Endothelial cell of umbilical vein (primary cell): ENCODE measurements around the gene PLOD2. TPM values are rescaled to one million over a fixed set of nuclear protein-coding genes. Genes with fewer than 3 reads are reported as not detected.

Source experiments
- BruUV-seq: library from RNA; stranded (reverse); fragments of 400-500 nt; replicated peaks from 2 replicates; lab custom pipeline; 2021; lab: Mats Ljungman, UMichigan
- CTCF ChIA-PET: fragments of 300-600, 350-600 bp; sonication (Branson Sonifier 250); formaldehyde crosslinking; loops from one replicate; lab custom pipeline; 2021; ENCODE audit warnings: antibody characterized with exemption, inconsistent platforms; lab: Charles Lee
- POLR2A ChIA-PET: fragments of 300-600, 350-600 bp; sonication (Branson Sonifier 250); formaldehyde crosslinking; loops from one replicate; lab custom pipeline; 2021; ENCODE audit warnings: antibody characterized with exemption, inconsistent platforms; lab: Charles Lee
- DNase-seq: peaks from one replicate; pipeline ENCODE4 v3.0.0-alpha.2; 2011; ENCODE audit warnings: low read depth, low spot score
- FAIRE-seq: peaks from 2 replicates; lab custom pipeline; 2011; peaks lifted over from hg19 to GRCh38; lab: Jason Lieb, UNC
- H2AFZ ChIP-seq: 2 replicates; pipeline ENCODE4 v1.6.0; 2012; ENCODE audit warnings: low read depth, low read length, control low read depth, inconsistent platforms
- H3K27ac ChIP-seq: 2 replicates; pipeline ENCODE4 v1.5.1; 2011; ENCODE audit warnings: low read depth, mild to moderate bottlenecking, control low read depth, low read length, moderate library complexity; ENCODE audit not compliant: insufficient read depth
- H3K27me3 ChIP-seq, 2 experiments: 2 replicates each; pipeline versions ENCODE4 v1.6.0 to v1.6.1; 2011; ENCODE audit warnings: low read length in 2 of 2, mixed read lengths in 1 of 2; ENCODE audit not compliant: control insufficient read depth in 2 of 2, insufficient read depth in 2 of 2
- H3K36me3 ChIP-seq, 2 experiments: 2 replicates in 1 of 2; 3 replicates in 1 of 2; pipeline ENCODE4 v1.5.1; 2011; ENCODE audit warnings: low read length in 2 of 2, mild to moderate bottlenecking in 1 of 2, moderate library complexity in 1 of 2; ENCODE audit not compliant: control insufficient read depth in 2 of 2, insufficient read depth in 2 of 2; ENCODE audit errors: extremely low read depth in 1 of 2
- H3K4me1 ChIP-seq: 3 replicates; pipeline ENCODE4 v1.5.1; 2011; ENCODE audit warnings: mild to moderate bottlenecking, low read length; ENCODE audit not compliant: control insufficient read depth, insufficient read depth; ENCODE audit errors: extremely low read depth
- H3K4me2 ChIP-seq: 2 replicates; pipeline ENCODE4 v1.6.1; 2011; ENCODE audit warnings: low read length, control low read depth, mixed read lengths; ENCODE audit not compliant: insufficient read depth
- H3K4me3 ChIP-seq, 3 experiments: fragments of 200-600 bp in 1 of 3; sonication (generic), shearing (Covaris generic) in 1 of 3; replicated peaks in 1 of 3; 2 replicates each; pipeline ENCODE4 v1.5.1; 2011 to 2016; ENCODE audit warnings: control low read depth in 3 of 3, low read length in 3 of 3, mild to moderate bottlenecking in 2 of 3, inconsistent platforms in 1 of 3, low read depth in 1 of 3, moderate library complexity in 1 of 3; ENCODE audit not compliant: insufficient read depth in 1 of 3
- H3K79me2 ChIP-seq: 2 replicates; pipeline ENCODE4 v1.6.0; 2012; ENCODE audit warnings: low read length, inconsistent platforms; ENCODE audit not compliant: control insufficient read depth, insufficient read depth
- H3K9ac ChIP-seq: replicated peaks from 2 replicates; pipeline ENCODE3; 2011; ENCODE audit warnings: low read length, control low read depth; ENCODE audit not compliant: insufficient read depth; ENCODE audit errors: extremely low read depth
- H3K9me1 ChIP-seq: replicated peaks from 3 replicates; pipeline ENCODE4 v1.6.0; 2011; ENCODE audit warnings: mild to moderate bottlenecking, low read length; ENCODE audit not compliant: control insufficient read depth, insufficient read depth; ENCODE audit errors: extremely low read depth
- H3K9me3 ChIP-seq: replicated peaks from 2 replicates; pipeline ENCODE4 v1.5.1; 2012; ENCODE audit warnings: low read length, inconsistent platforms; ENCODE audit not compliant: control insufficient read depth, insufficient read depth
- H4K20me1 ChIP-seq: replicated peaks from 2 replicates; pipeline ENCODE3; 2011; ENCODE audit warnings: mild to moderate bottlenecking, low read length; ENCODE audit not compliant: control insufficient read depth, insufficient read depth; ENCODE audit errors: extremely low read depth
- EZH2 ChIP-seq: IDR thresholded peaks from 2 replicates; pipeline ENCODE4 v1.6.1; 2012; ENCODE audit warnings: borderline replicate concordance, low read depth, mild to moderate bottlenecking, moderate library complexity, low read length, inconsistent platforms; ENCODE audit not compliant: severe bottlenecking
- FOS ChIP-seq: IDR thresholded peaks from 2 replicates; pipeline ENCODE4 v1.6.1; 2011; ENCODE audit warnings: mild to moderate bottlenecking, low read length, moderate library complexity, borderline replicate concordance; ENCODE audit not compliant: insufficient read depth
- GATA2 ChIP-seq: IDR thresholded peaks from 2 replicates; pipeline ENCODE4 v1.7.0; 2011; ENCODE audit warnings: low read depth, mild to moderate bottlenecking, moderate library complexity, mixed read lengths, low read length; ENCODE audit not compliant: insufficient read length, insufficient read depth
- MYC ChIP-seq: IDR thresholded peaks from one replicate; pipeline ENCODE4 v1.6.1; 2011; ENCODE audit warnings: mild to moderate bottlenecking, low read depth, low read length
- dilution Hi-C: fragments of 300-500 bp; cut with MboI; formaldehyde crosslinking; loops from one replicate; pipeline ENCODE4 v1.15.0; 2019; ENCODE audit warnings: low sequenced_read_pairs; ENCODE audit not compliant: extremely low pct_ligation_motif_present
- intact Hi-C: fragments of 100-400 bp; cut with micrococcal nuclease; formaldehyde crosslinking; loops from one replicate; pipeline ENCODE4 v1.10.0; 2022
- polyA plus RNA-seq, 4 experiments: library from polyadenylated mRNA; depleted of rRNA in 3 of 4; stranded (reverse) in 3 of 4; unstranded in 1 of 4; fragments of >200 nt; gene quantifications; 2 replicates each; pipeline versions ENCODE4 v1.2.1 to v1.2.3, GENCODE V29; 2011 to 2012; ENCODE audit warnings: missing spikeins in 1 of 4
- total RNA-seq: library from RNA; stranded (reverse); gene quantifications from 2 replicates; pipeline ENCODE4 v1.2.3, GENCODE V29; 2021
- TF ChIP-seq, protein P1 (sequence below), 2 donors: IDR thresholded peaks; 1 replicate in 1 of 2; 2 replicates in 1 of 2; pipeline ENCODE4 v1.5.1; 2011; ENCODE audit warnings: low read length in 2 of 2, mild to moderate bottlenecking in 2 of 2, moderate library complexity in 2 of 2, control low read depth in 1 of 2, inconsistent platforms in 1 of 2, low read depth in 1 of 2; ENCODE audit not compliant: insufficient read depth in 1 of 2; ENCODE audit errors: extremely low read depth in 1 of 2

The PLOD2 gene
- total and polyA plus RNA-seq, 2 donors (not counting 3 experiments of a cell fraction or from before 2014, with no cell fraction given), result 36.1 to 193 TPM

DNA sequence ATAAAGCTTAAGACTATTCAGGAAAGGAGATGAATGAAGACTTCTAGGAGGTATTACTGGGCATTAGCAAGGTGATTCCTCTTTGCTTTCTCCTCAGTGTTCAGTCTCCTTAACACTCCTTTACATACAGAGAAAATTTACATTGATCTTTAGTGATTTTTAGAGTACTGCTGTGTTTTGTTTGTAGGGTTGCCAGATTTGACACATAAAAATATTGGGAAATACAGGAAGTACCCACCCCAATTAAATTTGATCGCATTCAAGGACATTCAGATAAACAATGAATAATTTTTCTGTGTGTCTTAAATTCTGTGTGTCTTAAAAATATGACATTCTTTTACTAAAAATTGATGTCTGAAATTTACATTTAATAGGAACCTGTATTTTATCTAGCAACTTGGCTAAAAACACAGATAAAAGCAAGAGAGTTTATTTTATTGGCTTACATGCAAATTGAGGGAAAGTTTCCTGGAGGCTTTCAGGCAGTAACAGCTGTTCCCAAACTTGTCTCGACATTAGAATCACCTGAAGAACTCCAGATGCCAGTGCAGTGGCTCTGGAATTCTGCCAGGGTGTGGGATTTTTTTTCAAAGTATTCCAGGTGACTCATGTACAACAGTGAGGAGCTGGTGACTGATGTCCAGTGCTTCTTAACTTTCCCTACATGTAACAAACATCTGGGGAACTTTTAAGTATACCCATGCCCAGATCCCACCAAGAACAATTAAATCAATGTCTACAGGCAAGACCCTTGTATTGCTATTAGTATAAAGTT is 23.4 kb upstream of the PLOD2 start:
- no peaks in the 10 kb centered on the region for H3K27me3 ChIP-seq
- no peak for DNase-seq
- H3K4me1 ChIP-seq, result peaks cover 8% of the 10 kb centered on the region
- no peak overlapping the region for H3K4me3 ChIP-seq
- no peak overlapping the region for H3K4me2 ChIP-seq
- TF ChIP-seq GATA2 (no peak), MYC (no peak), EZH2 (no peak), FOS (peak; percentile 47)
- TF ChIP-seq, protein P1, sequence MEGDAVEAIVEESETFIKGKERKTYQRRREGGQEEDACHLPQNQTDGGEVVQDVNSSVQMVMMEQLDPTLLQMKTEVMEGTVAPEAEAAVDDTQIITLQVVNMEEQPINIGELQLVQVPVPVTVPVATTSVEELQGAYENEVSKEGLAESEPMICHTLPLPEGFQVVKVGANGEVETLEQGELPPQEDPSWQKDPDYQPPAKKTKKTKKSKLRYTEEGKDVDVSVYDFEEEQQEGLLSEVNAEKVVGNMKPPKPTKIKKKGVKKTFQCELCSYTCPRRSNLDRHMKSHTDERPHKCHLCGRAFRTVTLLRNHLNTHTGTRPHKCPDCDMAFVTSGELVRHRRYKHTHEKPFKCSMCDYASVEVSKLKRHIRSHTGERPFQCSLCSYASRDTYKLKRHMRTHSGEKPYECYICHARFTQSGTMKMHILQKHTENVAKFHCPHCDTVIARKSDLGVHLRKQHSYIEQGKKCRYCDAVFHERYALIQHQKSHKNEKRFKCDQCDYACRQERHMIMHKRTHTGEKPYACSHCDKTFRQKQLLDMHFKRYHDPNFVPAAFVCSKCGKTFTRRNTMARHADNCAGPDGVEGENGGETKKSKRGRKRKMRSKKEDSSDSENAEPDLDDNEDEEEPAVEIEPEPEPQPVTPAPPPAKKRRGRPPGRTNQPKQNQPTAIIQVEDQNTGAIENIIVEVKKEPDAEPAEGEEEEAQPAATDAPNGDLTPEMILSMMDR (IDR thresholded peaks at IDR 0.05; ENCODE audit: extremely low read depth in 1 of 2, insufficient read depth in 1 of 2, low read depth in 1 of 2, low read length in 2 of 2), result no peak
- CTCF ChIA-PET, result interaction anchor here (0.9 to 3.3 kb wide), 10 partner anchors 18 to 408 kb away, joined by 3 to 38 read pairs (median 3); partner anchors contain the start of gene PLOD2
- H3K9me3 ChIP-seq, result no peaks in the 10 kb centered on the region
- POLR2A ChIA-PET, result no interaction called here
- no peak for FAIRE-seq
- H3K79me2 ChIP-seq, result no peaks in the 10 kb centered on the region
- no peak overlapping the region for H3K27ac ChIP-seq
- H4K20me1 ChIP-seq, result no peaks in the 10 kb centered on the region
- intact Hi-C loops, result loop anchor here (10.0 kb wide), 1 partner anchor 450 kb away; no protein-coding TSS in a partner anchor
- BruUV-seq, result no TSS peak
- H2AFZ ChIP-seq, result no peak overlapping the region
- dilution Hi-C loops, result no loop called here
- peaks cover 0 to 8% of the 10 kb centered on the region in 2 experiments for H3K36me3 ChIP-seq
- no peaks in the 10 kb centered on the region for H3K9me1 ChIP-seq
- no peak overlapping the region for H3K9ac ChIP-seq
